ENCODE data around the gene POU6F1.

DNA sequence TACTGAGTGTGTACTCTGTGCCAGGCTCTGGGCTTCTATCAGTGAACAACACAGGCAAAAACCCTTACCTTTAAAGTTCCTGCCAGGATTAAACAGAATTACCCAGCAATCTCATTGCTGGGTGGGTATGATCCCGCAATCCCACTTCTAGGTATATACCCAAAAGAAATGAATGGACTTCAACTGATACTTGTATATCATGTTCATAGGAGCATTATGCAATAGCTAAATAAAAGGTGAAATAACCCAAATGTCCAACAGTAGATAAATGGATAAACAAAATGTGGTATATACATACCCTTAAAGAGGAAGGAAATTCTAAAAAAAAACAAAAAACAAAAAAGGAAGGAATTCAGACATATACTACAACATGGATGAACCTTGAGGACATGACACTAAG, 35.4 kb upstream of the POU6F1 start:
- TF ChIP-seq POLR2A (IDR thresholded peaks at IDR 0.05) (no peak), CTCF (IDR thresholded peaks at IDR 0.05) (no peak), POLR2AphosphoS5 (IDR thresholded peaks at IDR 0.05; ENCODE audit: insufficient read depth in 1 of 2, low read depth in 1 of 2) (no peak)
